ENCODE data around the gene SUSD1. TPM values are rescaled to one million over a fixed set of nuclear protein-coding genes. Genes with fewer than 3 reads are reported as not detected.

SUSD1 gene
- total RNA-seq, 1 experiment from 2014 or later, result 7.9 TPM

- Histone ChIP-seq H3K36me3 (ENCODE audit: control insufficient read depth in 1 of 2, insufficient read depth in 2 of 2, low read length in 2 of 2) (0 out of 4 replicates have a peak, but pooled peaks cover 0 to 6% of the 10 kb centered on the region in 2 experiments), H3K9me2 (ENCODE audit: insufficient read depth) (no peaks in the 10 kb centered on the region), H3K4me3 (replicated peaks in 1 of 2; ENCODE audit: low read depth in 1 of 2, low read length in 2 of 2) (no peak overlapping the region), H3K4me1 (ENCODE audit: control insufficient read depth in 1 of 2, insufficient read depth in 2 of 2, low read length in 2 of 2) (peaks cover 44 to 77% of the 10 kb centered on the region in 2 experiments), H3K27ac (ENCODE audit: low read depth, low read length) (no peak overlapping the region), H3K9ac (ENCODE audit: low read length) (no peak overlapping the region), H3K79me2 (ENCODE audit: insufficient read depth, low read length) (no peaks in the 10 kb centered on the region), H3K9me3 (ENCODE audit: control insufficient read depth in 1 of 2, insufficient read depth in 1 of 2, low read depth in 1 of 2, low read length in 2 of 2) (peaks cover 0 to 4% of the 10 kb centered on the region in 2 experiments; a peak in 1 of 4 replicates), H3K4me2 (ENCODE audit: low read length) (no peak overlapping the region), H2AFZ (ENCODE audit: low read depth, low read length, poor library complexity, severe bottlenecking) (no peak overlapping the region), H3K27me3 (ENCODE audit: insufficient read depth, low read length) (no peaks in the 10 kb centered on the region), H4K20me1 (ENCODE audit: insufficient read depth) (no peaks in the 10 kb centered on the region)
- CTCF ChIA-PET, result no interaction called here
- TF ChIP-seq YY1 (IDR thresholded peaks at IDR 0.05; ENCODE audit: extremely low read depth, insufficient replicate concordance, low read depth, low read length) (no peak), REST (IDR thresholded peaks at IDR 0.05; ENCODE audit: low read depth) (no peak), ZNF274 (IDR thresholded peaks at IDR 0.05; ENCODE audit: low read depth, low read length) (no peak)
- TF ChIP-seq, protein P1, sequence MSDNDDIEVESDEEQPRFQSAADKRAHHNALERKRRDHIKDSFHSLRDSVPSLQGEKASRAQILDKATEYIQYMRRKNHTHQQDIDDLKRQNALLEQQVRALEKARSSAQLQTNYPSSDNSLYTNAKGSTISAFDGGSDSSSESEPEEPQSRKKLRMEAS (IDR thresholded peaks at IDR 0.05), result no peak
- RAD21 ChIA-PET (ENCODE audit: low non-redundant PET in 1 of 2, low total read pairs in 2 of 2, uncharacterized antibody in 2 of 2, unreplicated experiment in 2 of 2), result no interaction called here
- no peak for ATAC-seq
- intact Hi-C loops (cut with micrococcal nuclease), result loop anchor here (10.0 kb wide), 1 partner anchor 88 kb away; no protein-coding TSS in a partner anchor
- POLR2A ChIA-PET, result no interaction called here
- no TSS peak for BruUV-seq (replicated peaks)
- no peak for DNase-seq (ENCODE audit: low read depth, low spot score)
Observed at GRCh38 chr9:112063151-112063550, 111.9 kb downstream of the SUSD1 start.

Measured in HCT116 (cell line).